NCI-H1092 (cell line): ENCODE results near the gene SLC2A11.
A peak's percentile ranks its signal among the peaks of the same experiment; 100 is the strongest.

ENCODE experiments used
- DNase-seq: peaks from one replicate; lab custom pipeline; 2025; lab: John Stamatoyannopoulos, UW

Gene SLC2A11

DNA sequence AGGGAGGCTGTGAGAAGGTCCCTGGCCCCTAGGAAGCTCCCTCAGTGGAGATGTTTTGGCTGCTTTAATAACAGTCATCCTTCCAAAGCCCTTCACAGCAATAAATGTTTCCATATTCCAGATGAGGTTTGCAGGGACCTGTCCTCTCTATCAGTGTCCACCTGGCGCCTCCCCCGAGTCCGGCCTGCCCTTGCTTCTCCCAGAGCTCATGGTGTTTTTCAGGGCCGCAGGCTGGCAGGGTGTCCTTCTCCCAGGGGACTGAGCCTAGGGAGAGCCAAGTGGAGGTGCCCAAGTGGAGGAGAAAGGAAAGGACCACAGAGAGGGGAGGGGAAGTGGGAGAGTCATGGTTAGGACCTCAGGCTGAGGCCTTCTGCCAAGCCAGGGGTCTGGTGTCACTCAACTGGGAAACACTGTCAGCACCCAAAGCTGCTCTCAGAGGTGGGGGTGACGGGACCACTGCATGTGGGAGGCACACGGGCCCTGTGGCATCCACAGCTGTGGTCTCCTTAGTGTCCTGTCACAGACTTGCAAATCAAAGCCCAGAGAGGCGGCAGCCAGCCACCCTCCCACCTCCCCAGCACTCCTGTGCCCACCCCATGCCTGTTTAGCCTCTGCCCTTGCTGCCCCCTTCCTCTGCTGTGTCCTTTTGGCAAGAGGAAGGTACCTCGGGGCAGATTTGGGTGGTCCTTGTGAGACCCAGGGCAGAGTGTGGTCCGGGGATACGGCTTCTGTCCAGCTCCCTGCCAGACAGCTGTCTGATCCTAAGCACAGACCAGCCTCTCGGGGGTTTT is 25.3 kb upstream of the SLC2A11 start:
- no peak for DNase-seq

DNA sequence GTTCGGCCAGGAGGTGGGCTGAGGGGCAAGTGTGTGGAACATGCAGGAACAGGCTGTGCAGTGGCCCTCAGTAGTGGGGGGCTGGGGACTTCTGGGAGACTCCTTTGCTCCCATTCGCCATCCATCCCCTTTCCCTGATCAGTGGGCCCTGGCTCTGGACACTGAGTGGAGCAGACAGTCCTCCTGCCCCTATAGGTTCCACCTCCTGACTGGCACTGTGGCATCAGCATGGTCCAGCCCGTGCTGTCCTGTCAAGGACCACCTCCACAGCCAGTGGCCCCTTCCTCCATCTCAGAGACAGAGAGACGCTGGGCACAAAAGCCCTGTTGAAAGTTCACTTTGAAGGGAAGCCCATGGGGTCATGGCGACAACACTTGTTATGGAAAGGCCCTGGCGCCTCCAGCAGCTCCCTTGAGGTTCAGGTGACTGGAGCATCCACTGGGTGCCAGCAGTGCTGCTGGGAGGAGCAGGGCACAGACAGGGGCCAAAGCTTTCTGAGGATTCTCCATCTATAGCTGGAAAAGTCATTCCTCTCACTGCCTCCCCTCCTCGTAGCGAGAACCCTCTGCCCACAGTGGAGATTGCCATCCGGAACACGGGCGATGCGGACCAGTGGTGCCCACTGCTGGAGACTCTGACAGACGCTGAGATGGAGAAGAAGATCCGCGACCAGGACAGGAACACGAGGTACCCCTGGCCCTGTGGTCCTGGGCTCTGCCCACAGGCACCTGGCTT is 24.5 kb upstream of the SLC2A11 start:
- no peak for DNase-seq

DNA sequence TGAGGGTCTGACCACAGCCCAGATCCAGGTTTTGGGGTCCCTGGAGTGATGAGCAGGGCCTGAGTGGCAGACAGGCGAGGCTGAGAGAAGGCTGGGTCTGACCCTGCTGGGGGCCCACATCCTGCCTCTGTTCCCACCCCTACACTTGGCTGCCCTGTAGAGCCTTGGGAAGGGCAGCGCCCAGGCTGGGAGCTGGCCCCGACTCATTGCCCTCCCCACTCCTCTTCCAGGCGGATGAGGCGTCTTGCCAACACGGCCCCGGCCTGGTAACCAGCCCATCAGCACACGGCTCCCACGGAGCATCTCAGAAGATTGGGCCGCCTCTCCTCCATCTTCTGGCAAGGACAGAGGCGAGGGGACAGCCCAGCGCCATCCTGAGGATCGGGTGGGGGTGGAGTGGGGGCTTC is 23.8 kb upstream of the SLC2A11 start:
- no peak for DNase-seq

DNA sequence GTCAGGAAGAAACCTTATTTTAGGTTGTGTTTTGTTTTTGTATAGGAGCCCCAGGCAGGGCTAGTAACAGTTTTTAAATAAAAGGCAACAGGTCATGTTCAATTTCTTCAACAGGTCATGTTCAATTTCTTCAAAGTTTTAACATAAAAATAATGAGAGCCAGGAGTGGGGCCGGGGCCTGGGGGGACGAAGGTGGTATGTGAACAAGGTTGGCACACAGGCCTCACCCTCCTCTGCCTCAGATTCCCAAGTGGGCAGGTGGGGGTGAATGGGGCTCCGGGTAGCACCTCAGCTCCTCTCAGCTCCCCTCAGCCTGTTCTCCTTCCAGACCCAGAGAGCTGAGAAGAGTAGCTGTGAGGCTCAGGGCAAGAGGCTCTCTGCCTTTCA is 23.3 kb upstream of the SLC2A11 start:
- no peak for DNase-seq

DNA sequence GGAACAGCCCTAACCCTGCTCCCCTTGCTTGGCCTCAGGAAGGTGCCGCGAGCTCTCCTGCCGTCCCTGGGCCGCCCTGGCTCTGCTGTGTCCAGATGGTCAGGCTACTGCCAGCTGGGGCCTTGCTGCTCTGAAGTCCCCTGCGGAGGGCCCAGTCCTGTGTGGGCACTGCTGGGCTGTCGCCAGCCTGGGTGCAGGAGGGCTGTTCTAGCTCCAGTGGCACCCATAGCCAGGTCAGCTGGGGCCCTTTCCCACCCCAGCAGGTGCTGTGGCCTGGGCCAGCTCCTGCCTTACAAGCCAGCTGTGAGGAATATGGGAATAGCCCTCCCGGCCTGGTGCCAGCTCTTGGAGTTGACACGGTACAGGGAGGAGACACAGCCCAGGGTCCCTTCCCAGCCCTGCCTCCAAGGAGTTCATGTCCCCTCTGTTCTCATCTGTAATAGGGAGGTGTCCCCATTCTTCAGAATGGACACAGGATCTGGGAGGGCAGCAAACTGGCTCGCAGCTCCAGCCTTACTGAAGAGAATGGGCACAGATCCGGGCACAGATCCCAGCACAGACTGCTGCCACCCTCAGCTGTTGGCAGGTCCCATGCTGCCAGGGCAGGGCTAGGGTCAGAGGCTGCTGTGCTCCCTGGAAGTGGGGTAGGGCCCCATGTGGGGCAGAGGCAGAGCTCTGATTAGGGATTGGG is 22.7 kb upstream of the SLC2A11 start:
- no peak for DNase-seq

DNA sequence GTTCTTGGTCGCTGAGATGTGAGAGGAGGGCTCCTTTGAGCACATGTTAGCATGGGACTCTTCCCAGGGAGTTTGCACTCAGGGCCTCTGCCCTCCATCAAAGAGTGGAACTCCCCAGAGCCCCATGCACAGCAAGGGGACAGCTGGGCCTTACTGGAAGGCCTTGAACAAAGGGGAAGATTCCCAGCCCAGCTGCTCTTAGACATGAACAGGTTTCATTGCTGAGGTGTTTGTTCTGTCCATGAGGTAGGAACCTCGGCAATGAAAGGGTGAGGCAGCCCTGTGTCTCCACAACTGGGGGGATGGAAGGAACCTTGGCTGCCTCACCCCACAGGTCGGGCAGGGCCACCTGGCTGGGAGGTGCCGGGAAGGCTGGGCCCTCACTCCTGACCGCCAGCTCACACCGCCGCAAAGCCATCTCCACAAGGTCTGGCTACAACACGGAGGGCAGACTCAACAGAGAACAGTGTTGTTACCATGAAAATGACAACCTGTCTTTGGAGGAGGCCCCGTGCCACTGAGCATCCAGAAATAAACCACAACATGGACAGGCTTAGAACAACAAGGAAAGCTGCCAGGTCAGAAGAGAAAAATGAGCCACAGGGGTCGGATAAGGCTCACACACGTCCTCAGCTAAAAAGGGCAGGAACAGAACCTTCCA is 22.1 kb upstream of the SLC2A11 start:
- DNase-seq = no peak

DNA sequence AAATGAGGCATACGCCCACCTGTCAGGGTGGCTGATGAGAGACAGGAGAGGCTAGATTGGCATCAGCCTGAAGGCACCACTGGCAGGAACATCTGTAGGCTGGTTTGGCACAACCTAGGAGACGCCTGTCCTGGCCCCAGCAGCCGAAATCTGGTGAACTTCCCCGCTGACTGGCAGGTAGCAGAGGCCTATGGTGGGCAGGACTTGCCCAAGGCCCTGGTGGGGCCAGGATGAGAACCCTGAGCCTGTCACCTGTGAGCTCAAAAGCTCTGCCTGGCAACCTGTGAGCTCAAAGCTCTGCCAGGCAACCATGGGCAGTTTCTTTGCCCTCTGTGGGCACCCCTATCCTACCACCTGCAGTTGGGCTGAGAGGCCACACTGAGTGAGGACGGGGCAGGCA is 21.4 kb upstream of the SLC2A11 start:
- no peak for DNase-seq

DNA sequence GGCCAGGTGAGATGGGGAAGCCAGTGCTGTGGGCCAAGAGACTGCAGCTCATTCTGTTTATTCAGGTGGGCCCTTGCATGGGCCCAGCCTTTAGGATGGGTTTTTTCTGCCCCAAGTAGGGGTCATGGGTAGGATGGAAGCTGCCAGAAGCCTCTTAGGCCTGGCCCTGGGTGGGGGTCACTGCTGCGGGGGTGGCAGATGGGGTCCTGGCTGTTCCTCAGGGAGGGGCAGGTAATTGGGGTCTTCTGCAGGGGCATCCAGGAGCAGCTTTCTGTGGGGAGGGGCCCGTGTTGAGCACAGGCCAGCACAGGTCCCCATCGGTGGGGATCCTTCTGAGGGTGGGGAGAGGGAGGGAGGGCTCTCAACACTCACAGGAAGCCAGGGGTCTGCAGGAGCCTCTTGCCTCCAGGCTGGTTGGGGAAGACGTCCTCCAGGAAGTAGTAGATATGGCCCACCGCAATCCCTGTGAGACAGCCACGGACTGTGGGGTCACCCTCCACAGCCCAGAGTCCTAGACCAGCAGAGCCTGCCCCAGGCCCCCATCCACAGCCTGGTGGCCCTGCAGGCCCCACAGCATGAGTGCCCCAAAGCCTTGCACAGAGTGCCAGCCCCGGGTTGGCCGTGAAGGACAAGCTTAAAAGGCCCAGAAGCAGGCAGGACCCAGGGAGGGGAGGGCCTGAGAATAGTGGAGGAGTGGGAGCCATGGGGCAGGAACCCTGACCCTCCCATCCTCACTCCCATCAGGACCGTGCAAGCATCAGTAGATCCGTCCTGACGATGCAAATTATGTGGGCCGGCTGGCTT is 20.8 kb upstream of the SLC2A11 start:
- no peak for DNase-seq

DNA sequence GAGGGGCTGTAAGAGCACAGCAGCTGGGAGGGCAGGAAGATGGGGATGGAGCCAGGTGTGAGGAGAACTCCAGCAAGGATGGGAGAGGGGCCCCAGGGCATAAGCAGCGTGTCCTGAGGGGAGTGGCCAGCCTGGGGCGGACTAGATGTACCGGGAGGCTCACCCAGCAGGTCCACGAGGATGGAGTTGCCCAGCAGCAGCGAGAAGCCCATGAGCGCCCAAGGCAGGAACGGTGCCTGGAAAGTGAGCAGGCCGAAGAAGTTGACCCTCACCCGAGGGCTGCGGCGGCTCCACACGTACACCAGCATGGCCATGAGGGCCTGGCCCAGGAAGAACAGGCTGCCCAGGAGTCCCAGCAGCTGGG is 20.2 kb upstream of the SLC2A11 start:
- no peak for DNase-seq

DNA sequence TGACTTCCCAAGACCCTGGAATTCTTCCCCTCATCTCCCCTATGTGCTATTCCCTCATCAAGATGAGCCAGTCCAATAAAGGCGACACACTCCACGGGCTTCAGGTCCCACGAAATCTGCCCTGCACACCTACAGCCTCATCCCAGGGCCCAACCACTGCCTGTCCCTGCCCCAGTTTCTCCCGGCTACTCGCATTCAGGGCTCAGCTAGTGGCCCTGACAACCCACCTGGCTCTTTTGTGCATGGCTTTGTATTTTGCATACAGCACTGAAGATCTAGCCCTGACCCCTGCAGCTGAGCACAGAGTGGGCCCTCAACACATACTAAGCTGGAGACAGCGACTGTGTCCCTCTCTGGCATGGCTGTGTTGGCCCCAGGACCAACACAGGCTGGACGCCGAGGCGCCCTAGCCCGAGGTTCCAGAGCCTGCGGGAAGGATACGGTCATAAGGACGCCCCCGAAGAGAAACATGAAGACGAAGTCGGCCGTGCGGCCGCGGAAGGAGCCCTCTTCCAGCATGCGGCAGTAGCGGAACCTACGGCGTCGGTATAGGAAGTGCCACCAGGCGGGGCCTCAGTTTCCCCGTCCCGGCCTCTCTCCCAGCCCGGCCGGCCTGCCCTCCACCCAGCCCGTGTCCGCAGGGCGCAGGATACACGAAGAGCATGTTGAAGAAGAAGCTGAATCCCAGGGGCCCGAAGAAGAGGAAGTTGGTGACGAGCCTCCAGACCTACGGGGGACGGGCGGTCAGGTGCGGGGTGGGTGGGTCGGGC is 19.6 kb upstream of the SLC2A11 start:
- DNase-seq = no peak

DNA sequence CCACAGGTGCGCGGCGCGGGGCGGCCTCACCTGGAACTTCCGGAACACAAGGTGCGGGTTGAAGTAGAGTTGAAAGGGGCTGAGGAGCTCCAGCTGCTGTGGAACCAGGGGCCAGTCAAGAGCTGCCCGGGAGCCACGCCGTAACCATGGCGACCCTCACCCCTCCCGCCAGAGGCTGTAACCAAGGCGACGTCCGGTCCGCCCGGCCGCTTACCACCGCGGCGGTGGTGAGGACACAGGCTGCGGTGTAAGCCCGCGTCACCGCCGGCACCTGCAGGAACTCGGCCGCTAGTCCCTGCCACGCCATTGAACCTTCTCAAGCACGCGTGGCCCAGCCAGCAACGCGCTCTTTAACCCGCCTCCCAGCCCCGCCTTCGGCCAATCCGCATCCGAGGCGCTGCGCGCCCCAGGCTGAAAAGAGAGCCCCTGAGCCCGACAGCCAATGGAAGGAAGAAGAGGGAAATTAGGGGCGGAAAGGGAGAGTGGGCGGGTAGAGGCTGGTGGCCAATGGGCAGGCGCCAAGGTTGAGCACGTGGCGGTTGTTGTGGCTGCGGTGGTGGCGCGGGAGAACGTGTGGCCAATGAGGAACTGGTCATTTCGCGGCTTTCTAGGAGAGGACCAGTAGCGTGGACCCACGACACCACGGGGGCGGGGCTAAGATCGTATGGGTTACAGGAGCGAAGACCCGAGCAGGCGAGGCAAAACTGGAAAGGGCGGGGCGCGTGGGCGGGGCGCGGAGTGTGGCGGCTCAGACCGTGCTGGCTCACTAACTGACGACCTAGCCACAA is 18.8 kb upstream of the SLC2A11 start, which contains the start of gene DERL3:
Gene DERL3 (minus strand): TSS at position 326 of the 788 bp plus-strand sequence. CDS start 19 bp downstream, at position 307.
- DNase-seq = peak; percentile 98

DNA sequence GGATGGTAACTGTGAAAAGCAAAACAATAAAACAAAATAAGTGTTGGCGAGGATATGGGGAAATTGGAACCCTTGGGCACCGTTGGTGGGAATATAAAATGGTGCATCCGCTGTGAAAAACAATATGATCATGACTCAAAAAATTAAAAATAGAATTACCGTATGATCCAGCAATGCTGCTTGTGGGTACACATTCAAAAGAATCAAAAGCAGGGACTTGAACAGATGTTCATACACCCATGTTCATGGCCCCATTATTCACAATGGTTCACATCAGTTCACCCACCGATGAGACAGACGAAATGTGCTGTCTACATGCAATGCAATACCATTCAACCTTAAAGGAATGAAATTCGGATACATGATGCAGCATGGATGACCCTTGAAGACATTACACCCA is 17.6 kb upstream of the SLC2A11 start:
- DNase-seq = no peak

DNA sequence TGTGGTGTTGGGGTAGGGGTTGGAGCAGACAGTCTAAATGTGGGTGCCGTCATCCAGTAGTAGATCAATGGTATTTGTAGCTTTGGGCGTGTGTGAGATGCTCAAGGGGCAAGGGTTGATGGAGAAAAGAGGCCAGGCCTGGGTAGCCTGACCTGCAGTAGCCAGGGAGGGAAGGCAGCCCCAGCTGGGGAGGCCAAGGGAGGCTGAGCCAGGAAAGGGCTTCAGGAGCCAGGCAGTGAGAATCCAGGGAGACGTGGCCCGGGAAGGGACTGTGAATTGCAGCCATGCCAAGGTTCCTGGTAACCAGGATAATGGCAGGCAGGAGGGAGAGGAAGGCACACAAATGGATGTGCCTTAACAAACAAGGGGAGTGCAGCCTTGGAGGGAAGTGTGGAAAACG is 16.4 kb upstream of the SLC2A11 start:
- DNase-seq = no peak

DNA sequence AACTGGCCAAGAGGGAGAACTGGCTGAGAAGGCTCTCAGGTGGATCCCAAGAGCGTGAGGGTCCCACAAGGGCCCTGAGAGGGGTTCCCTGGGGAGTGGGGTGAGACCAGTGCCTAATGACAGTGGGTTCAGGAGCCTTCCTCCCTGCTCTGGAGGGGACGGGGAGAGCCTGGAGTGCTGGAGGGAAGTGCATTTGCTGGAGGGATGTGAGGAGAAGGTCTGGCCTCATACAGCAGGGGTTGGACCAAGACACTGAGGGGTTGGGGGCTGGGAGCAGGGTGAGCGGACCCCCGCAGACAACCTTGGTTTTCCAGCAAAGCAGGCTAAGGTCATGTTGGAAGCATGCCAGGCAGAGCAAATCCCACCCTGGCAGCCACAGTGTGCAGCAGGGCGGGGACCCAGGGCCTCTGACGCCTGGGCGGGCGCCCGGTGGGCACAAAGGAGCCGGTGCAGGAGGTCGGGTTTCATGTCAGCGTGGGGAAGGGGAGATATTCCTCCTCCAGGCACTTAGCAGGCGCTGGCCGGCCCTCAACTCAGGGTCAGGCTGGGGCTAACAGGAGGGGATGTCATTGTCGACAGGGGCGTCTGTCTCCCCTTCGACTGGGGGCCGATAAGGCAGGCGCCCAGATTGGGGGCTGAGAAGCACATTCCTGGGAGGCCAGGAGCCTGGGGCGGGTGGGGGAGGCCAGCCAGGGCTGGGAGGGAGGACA is 15.8 kb upstream of the SLC2A11 start:
- peak; percentile 40 for DNase-seq

DNA sequence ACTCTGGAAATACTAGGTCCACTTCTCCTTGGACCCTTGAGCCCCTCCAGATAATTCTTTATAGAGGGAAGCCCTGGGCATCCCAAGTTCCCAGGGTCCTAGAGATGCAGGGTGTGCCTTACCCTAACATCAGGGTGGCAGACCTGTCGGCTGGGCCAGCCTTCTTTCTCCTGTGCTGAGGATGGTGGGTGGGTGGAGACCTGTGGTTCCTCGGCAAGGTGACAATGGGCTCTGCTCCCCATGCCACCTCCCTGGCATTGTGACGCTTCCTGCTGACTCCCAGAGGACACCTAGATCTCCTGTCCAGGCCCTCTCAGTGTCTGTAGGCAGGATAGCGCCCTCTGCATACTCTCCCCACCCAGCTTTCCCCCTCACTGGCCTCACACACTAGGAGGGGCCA is 15.1 kb upstream of the SLC2A11 start:
- DNase-seq = no peak

DNA sequence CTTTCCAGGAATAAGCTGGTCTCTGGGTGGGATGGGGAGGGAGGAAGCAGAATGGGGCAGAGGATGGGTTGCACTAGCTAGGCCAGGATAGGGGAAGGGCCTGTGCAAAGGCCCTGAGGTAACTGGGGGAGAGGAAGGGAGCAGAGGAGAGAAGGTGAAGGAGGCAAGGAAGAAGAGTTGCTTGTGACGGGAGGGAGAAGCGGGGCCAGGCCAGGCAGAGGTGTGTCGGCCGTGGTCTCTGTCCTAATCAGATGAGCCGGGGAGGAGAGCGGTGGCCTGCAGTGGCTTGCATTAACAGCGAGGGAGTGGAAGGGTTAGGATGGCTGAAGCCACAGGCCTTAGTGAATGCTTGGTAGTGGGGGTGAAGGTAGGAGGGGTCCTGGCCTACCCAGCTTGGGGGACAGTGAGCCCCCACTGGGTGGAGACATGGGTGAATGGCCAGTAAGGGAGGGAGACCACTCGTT is 12.9 kb upstream of the SLC2A11 start:
- DNase-seq = no peak

DNA sequence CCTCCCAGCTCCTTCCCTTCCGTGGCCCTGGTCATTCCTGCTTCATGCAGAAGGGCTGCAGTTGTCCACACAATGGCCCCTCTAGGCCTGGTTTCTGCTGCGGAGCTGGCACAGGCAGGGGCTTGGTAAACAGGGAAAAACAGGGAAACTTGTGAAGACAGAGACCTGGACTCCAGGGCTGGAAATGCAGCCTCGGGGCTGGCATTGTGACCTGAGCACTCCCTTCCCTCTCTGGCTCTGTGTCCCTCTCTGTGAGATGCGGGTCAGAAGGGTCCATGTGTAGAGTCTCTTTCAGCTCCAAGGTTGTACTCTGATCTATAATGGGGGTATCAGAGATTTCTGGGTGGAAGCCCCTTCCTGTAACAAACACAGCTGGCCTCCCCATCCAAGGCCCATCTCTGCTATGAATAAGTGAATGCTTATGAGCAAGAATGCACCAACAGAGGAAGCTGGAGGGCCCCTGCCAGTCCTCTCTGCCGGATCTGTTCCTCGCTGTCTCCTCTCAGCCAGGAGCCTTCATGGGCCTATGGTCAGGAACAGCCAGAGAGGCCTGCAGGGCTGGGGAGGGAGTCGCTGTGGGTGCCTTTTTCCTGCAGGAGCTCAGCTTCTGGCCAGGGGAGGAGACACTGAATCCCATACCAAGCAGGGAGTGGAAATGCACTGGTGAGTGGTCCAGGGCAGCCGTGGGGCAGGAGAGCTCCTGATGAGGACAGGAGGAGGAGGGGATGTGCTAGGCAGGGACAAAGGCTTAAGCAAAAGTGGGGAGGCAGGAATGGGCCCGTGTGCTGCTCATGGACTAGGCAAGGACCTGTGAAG is 12.2 kb upstream of the SLC2A11 start:
- no peak for DNase-seq

DNA sequence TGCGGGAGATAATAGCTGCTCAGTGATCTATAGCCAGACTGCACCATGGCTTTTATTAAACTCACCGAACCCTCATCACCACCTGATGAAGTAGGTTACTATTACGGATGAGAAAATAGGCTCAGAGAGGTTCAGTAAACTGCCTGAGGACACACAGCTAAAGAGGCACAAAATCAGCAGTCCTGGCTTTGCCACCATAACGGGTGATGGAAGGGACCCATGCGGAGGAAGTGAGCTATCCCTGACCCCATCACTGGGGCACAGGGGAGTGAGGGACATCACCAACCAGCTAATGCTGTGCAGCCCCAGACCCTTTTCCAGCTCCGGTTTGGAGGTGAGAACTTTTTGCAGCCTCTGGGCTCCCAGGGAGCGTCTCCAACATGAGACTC is 11.6 kb upstream of the SLC2A11 start:
- no peak for DNase-seq
